ENCODE results near the gene POLRMT. TPM values are rescaled to one million over a fixed set of nuclear protein-coding genes. Genes with fewer than 3 reads are reported as not detected.
"Not testable (repeated sequence)": the region's sequence is repeated elsewhere in the genome, so short reads cannot be mapped to it uniquely, and the experiment has no call there.

POLRMT gene
- total RNA-seq, 6 experiments from 2014 or later, result 29.9 to 44.2 (median 34.7) TPM

DNA sequence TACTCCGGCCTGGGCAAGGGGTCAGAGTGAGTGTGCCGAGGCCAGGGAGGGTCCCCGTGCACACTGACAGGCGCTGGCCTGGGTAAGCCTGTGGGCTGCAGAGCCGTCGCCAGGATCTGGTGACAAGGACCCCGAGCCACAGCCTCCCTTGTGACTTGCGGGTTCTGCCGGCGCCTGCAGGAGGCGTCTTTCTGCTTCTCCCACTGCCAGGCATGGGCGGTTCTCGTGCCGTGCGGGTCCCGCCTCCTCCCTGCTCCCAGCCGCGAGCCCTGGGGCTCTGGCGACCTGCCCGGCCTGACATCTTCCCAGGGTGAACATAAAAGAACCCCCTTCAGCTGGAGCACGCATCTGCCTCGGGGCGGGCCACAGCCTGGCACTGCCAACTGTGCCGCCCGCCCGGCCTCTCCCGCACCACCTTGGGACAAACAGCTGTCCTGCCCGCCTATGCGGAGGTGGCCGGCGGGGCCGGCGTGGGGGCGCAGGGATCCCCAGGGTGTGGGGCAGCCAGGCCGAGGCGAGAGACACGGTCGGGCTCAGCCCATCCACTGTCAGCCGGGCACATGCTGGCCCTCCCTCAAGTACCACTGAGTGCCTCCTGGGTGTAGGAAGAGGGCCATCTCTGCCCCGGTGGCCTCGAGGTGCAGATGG is 45.1 kb downstream of the POLRMT start:
- Mint-ChIP-seq H3K36me3 (ENCODE audit: low read depth) (no peaks in the 10 kb centered on the region), H3K4me3 (no peak overlapping the region), H3K9me3 (no peaks in the 10 kb centered on the region), H3K4me1 (ENCODE audit: low read depth) (peaks cover 17% of the 10 kb centered on the region), H3K27ac (peak overlapping the region; percentile 52; the same call in 1 of the 2 replicates), H3K27me3 (ENCODE audit: insufficient read depth) (peaks cover 13% of the 10 kb centered on the region)
- TF ChIP-seq, protein P1, sequence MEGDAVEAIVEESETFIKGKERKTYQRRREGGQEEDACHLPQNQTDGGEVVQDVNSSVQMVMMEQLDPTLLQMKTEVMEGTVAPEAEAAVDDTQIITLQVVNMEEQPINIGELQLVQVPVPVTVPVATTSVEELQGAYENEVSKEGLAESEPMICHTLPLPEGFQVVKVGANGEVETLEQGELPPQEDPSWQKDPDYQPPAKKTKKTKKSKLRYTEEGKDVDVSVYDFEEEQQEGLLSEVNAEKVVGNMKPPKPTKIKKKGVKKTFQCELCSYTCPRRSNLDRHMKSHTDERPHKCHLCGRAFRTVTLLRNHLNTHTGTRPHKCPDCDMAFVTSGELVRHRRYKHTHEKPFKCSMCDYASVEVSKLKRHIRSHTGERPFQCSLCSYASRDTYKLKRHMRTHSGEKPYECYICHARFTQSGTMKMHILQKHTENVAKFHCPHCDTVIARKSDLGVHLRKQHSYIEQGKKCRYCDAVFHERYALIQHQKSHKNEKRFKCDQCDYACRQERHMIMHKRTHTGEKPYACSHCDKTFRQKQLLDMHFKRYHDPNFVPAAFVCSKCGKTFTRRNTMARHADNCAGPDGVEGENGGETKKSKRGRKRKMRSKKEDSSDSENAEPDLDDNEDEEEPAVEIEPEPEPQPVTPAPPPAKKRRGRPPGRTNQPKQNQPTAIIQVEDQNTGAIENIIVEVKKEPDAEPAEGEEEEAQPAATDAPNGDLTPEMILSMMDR (IDR thresholded peaks at IDR 0.05), result peak; percentile 81
- peak; percentile 88 for DNase-seq

DNA sequence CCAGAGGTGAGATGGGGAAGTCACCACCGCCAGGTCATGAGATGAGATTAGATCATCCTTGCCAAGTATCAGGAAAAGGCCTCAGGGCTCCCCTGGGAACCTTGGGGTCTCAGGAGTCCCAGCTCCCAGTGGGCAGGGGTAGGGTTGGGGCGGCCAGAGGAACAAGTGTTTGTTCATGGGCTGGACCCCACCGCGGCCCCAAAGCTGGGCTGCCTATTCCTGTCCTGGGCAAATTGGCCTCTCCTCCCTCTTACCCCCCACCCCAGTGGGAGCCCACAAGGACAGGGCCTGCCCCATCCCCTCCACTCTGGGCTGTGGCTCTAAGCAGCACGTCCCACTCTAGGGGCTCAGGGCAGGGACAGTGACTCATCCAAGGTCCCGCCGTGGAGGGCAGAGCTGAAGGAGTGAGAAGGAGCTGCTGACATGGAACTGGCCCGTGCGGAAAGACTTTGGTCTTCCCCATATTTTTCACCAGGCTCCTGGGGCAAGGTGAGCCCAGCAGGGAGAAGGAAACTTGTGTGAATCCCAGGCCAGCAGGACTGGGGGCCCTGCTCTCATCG is 47.7 kb downstream of the POLRMT start:
- DNase-seq, result no peak
- peaks cover 26% of the 10 kb centered on the region for H3K4me1 Mint-ChIP-seq (ENCODE audit: low read depth)
- peaks cover 9% of the 10 kb centered on the region for H3K27me3 Mint-ChIP-seq (ENCODE audit: insufficient read depth)
- H3K36me3 Mint-ChIP-seq (ENCODE audit: low read depth), result 0 out of 2 replicates have a peak, but pooled peaks cover 5% of the 10 kb centered on the region
- H3K27ac Mint-ChIP-seq, result no peak overlapping the region
- no peaks in the 10 kb centered on the region for H3K9me3 Mint-ChIP-seq
- H3K4me3 Mint-ChIP-seq, result no peak overlapping the region
- TF ChIP-seq, protein P1 (IDR thresholded peaks at IDR 0.05), result no peak

DNA sequence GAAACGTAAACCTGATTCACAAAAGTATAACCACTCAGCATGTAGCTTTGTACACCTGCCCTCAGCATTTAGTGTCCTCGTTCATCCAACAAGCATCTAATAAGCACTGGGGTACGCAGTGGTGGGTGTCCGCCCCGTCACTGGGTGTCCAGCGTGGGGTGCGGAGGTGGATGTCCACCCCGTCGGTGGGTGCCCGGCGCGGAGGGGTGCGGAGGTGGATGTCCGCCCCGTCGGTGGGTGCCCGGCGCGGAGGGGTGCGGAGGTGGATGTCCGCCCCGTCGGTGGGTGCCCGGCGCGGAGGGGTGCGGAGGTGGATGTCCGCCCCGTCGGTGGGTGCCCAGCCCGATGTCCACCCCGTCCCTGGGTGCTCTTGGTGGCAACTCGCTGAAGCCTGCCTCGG is 48.2 kb downstream of the POLRMT start:
- peaks cover 26% of the 10 kb centered on the region for H3K4me1 Mint-ChIP-seq (ENCODE audit: low read depth)
- H3K9me3 Mint-ChIP-seq; H3K27ac Mint-ChIP-seq; H3K36me3 Mint-ChIP-seq (ENCODE audit: low read depth); H3K27me3 Mint-ChIP-seq (ENCODE audit: insufficient read depth); H3K4me3 Mint-ChIP-seq; DNase-seq: not testable (repeated sequence)

DNA sequence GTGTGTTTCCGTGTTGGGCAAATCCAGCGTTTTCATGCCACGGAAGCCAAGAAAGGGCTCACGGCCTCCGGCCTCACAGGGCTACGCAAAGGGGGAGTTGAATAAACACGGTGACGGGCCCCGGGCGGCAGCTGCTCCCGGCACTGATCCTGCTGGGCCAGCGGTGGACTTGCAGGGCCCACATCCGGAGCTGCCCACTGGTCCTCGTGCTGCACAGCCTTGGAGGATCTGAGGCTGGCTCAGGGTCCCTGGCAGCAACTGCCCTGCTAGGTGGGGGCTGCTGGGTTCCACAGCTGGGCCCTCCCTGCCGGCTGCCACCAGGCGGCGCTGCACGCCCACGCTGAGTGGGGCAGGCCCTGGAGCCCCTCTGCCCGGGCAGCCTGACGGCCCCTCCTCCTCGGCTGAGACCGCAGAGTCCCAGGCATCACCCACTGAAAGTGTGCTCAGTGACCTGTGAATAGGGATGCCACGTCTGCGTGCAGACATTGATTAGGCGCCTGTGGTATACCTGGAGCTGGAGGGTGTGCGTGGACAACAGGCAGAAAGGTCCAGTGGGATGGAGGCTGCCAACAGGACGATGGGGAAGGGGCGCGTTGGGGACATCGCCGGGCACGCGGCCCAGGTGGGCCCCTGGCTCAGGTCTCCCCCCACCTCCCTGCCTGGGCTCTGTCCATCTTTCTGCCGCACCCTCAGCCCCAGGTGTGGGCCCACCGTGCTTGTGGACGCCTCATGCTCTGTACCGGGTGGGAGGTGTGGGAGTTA is 48.9 kb downstream of the POLRMT start:
- H3K36me3 Mint-ChIP-seq (ENCODE audit: low read depth), result 0 out of 2 replicates have a peak, but pooled peaks cover 5% of the 10 kb centered on the region
- H3K27me3 Mint-ChIP-seq (ENCODE audit: insufficient read depth), result peaks cover 9% of the 10 kb centered on the region
- no peak for DNase-seq
- H3K9me3 Mint-ChIP-seq, result no peaks in the 10 kb centered on the region
- H3K4me1 Mint-ChIP-seq (ENCODE audit: low read depth), result peaks cover 26% of the 10 kb centered on the region
- H3K4me3 Mint-ChIP-seq, result no peak overlapping the region
- H3K27ac Mint-ChIP-seq, result no peak overlapping the region
- TF ChIP-seq, protein P1 (IDR thresholded peaks at IDR 0.05), result peak; percentile 97

DNA sequence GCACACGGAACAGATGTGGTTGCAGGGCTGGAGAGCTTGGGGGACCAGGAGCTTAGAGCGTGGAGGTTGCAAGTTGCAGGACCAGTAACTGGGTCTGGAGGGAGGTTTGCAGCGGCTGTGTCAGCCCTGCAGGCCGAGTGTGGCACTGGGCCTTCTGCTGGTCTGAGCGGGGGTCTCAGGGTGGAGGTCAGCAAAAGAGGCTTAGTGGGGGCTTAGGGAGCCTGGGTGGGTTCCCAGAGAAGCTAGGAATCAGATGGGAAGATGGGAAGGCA is 49.4 kb downstream of the POLRMT start:
- no peak for DNase-seq
- TF ChIP-seq, protein P1 (IDR thresholded peaks at IDR 0.05), result no peak
- H3K9me3 Mint-ChIP-seq, result no peaks in the 10 kb centered on the region
- H3K27ac Mint-ChIP-seq, result no peak overlapping the region
- 0 out of 2 replicates have a peak, but pooled peaks cover 5% of the 10 kb centered on the region for H3K36me3 Mint-ChIP-seq (ENCODE audit: low read depth)
- peak overlapping the region; percentile 34; the same call in 1 of the 2 replicates for H3K4me3 Mint-ChIP-seq
- peaks cover 26% of the 10 kb centered on the region for H3K4me1 Mint-ChIP-seq (ENCODE audit: low read depth)
- H3K27me3 Mint-ChIP-seq (ENCODE audit: insufficient read depth), result peaks cover 5% of the 10 kb centered on the region

Measured in HFFc6 (cell line).